Left ventricle myocardium inferior (tissue), 1 donor: ENCODE data around the gene IGF1R. TPM values are rescaled to one million over a fixed set of nuclear protein-coding genes. Genes with fewer than 3 reads are reported as not detected.

Source experiments
- DNase-seq: peaks from one replicate; pipeline ENCODE4 v3.0.0-alpha.2; 2020
- H3K27ac ChIP-seq: fragments of 200-600 bp; replicated peaks from 2 replicates; pipeline ENCODE4 v1.8.0; 2021
- H3K27me3 ChIP-seq: fragments of 200-600 bp; 2 replicates; pipeline ENCODE4 v1.8.0; 2021; ENCODE audit warnings: low read depth
- H3K36me3 ChIP-seq: fragments of 200-600 bp; 2 replicates; pipeline ENCODE4 v1.8.0; 2021
- H3K4me1 ChIP-seq: fragments of 200-600 bp; 2 replicates; pipeline ENCODE4 v1.8.0; 2021
- H3K4me3 ChIP-seq: fragments of 200-600 bp; 2 replicates; pipeline ENCODE4 v1.8.0; 2021; ENCODE audit warnings: mild to moderate bottlenecking, moderate library complexity
- H3K9me3 ChIP-seq: fragments of 200-600 bp; replicated peaks from 2 replicates; pipeline ENCODE4 v1.8.0; 2021
- intact Hi-C: fragments of 100-400 bp; cut with micrococcal nuclease; formaldehyde crosslinking; loops from one replicate; pipeline ENCODE4 v1.11.0; 2022
- total RNA-seq: library from RNA; stranded (reverse); fragmentation: NEBNext Ultra II Directional; extraction: Animal tissue kit (Norgen Biotek cat#: 25700); gene quantifications from one replicate; pipeline ENCODE4 v1.2.1, GENCODE V29; 2021
- TF ChIP-seq, protein P1 (sequence below): fragments of 200-600 bp; IDR thresholded peaks from 2 replicates; pipeline ENCODE4 v1.8.0; 2021; ENCODE audit warnings: antibody characterized with exemption, mild to moderate bottlenecking, borderline replicate concordance
- donor health status: DM: no; HTN: yes; CAD: no; lungs with severe emphysema.

Gene IGF1R
- total RNA-seq, 1 donor from 2014 or later = 37.2 TPM

- intact Hi-C loops = no loop called here
- Histone ChIP-seq H3K4me1 (peaks cover 62% of the 10 kb centered on the region), H3K36me3 (no peaks in the 10 kb centered on the region), H3K4me3 (no peak overlapping the region), H3K27ac (peak overlapping the region; percentile 59), H3K9me3 (no peaks in the 10 kb centered on the region), H3K27me3 (no peaks in the 10 kb centered on the region)
- no peak for DNase-seq
- TF ChIP-seq, protein P1, sequence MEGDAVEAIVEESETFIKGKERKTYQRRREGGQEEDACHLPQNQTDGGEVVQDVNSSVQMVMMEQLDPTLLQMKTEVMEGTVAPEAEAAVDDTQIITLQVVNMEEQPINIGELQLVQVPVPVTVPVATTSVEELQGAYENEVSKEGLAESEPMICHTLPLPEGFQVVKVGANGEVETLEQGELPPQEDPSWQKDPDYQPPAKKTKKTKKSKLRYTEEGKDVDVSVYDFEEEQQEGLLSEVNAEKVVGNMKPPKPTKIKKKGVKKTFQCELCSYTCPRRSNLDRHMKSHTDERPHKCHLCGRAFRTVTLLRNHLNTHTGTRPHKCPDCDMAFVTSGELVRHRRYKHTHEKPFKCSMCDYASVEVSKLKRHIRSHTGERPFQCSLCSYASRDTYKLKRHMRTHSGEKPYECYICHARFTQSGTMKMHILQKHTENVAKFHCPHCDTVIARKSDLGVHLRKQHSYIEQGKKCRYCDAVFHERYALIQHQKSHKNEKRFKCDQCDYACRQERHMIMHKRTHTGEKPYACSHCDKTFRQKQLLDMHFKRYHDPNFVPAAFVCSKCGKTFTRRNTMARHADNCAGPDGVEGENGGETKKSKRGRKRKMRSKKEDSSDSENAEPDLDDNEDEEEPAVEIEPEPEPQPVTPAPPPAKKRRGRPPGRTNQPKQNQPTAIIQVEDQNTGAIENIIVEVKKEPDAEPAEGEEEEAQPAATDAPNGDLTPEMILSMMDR = no peak
Measured at GRCh38 chr15:98883478-98883877, 235.1 kb downstream of the IGF1R start.

GRCh38 chr15:98884894-98885293 lies 236.6 kb downstream of the IGF1R start:
- H3K27me3 ChIP-seq = no peaks in the 10 kb centered on the region
- peaks cover 60% of the 10 kb centered on the region for H3K4me1 ChIP-seq
- peak overlapping the region; percentile 59 for H3K27ac ChIP-seq
- DNase-seq = no peak
- TF ChIP-seq, protein P1 = no peak
- intact Hi-C loops = no loop called here
- no peaks in the 10 kb centered on the region for H3K9me3 ChIP-seq
- H3K36me3 ChIP-seq = no peaks in the 10 kb centered on the region
- H3K4me3 ChIP-seq = no peak overlapping the region

GRCh38 chr15:98887976-98888375 lies 239.6 kb downstream of the IGF1R start:
- Histone ChIP-seq H3K27ac (no peak overlapping the region), H3K4me1 (peaks cover 32% of the 10 kb centered on the region), H3K4me3 (no peak overlapping the region), H3K9me3 (no peaks in the 10 kb centered on the region), H3K36me3 (peaks cover 7% of the 10 kb centered on the region), H3K27me3 (no peaks in the 10 kb centered on the region)
- TF ChIP-seq, protein P1 = no peak
- no peak for DNase-seq
- intact Hi-C loops = no loop called here

GRCh38 chr15:98888820-98889479 lies 240.6 kb downstream of the IGF1R start:
- DNase-seq = no peak
- Histone ChIP-seq H3K27ac (no peak overlapping the region), H3K9me3 (no peaks in the 10 kb centered on the region), H3K4me3 (no peak overlapping the region), H3K27me3 (no peaks in the 10 kb centered on the region), H3K4me1 (peaks cover 23% of the 10 kb centered on the region), H3K36me3 (peaks cover 7% of the 10 kb centered on the region)
- TF ChIP-seq, protein P1 = no peak
- intact Hi-C loops = no loop called here

GRCh38 chr15:98889930-98890695 lies 241.8 kb downstream of the IGF1R start:
- Histone ChIP-seq H3K27ac (no peak overlapping the region), H3K4me3 (no peak overlapping the region), H3K9me3 (no peaks in the 10 kb centered on the region), H3K27me3 (no peaks in the 10 kb centered on the region), H3K36me3 (peaks cover 7% of the 10 kb centered on the region), H3K4me1 (peaks cover 11% of the 10 kb centered on the region)
- TF ChIP-seq, protein P1 = no peak
- DNase-seq = no peak
- intact Hi-C loops = no loop called here
